ENCODE results near the gene TMEM39A. TPM values are rescaled to one million over a fixed set of nuclear protein-coding genes. Genes with fewer than 3 reads are reported as not detected.

TMEM39A gene
- total and polyA plus RNA-seq, 2 donors (not counting 3 experiments of a cell fraction or from before 2014, with no cell fraction given), result 44.6 to 56.0 TPM

DNA sequence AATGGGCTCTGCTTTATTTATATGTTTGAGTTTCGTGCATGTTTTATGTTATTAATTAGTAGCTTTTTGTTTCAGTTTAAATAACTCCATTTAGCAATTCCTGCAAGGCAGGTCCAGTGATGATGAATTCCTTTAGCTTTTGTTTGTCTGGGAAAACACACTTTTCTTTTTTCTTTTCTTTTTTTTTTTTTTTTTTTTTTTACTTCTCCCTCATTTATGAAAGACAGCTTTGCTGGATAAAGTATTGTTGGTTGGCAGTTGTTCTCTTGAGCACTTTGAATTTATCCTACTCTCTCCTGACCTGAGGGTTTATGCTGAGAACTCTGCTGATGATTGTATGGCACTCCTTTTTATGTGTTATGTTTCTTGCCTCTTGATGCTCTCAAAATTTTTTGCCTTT lies 35.7 kb downstream of the TMEM39A start:
- FAIRE-seq (no peak), DNase-seq (ENCODE audit: low read depth, low spot score) (no peak)
- peaks cover 6 to 8% of the 10 kb centered on the region in 2 experiments for H3K36me3 ChIP-seq (ENCODE audit: control insufficient read depth in 2 of 2, extremely low read depth in 1 of 2, insufficient read depth in 2 of 2, low read length in 2 of 2)
- no TSS peak for BruUV-seq (replicated peaks)
- intact Hi-C loops (cut with micrococcal nuclease), result loop anchor here (2.0 kb wide), 1 partner anchor 153 kb away; no protein-coding TSS in a partner anchor
- H3K4me2 ChIP-seq (ENCODE audit: insufficient read depth, low read length), result no peak overlapping the region
- no peaks in the 10 kb centered on the region for H3K9me1 ChIP-seq (replicated peaks; ENCODE audit: control insufficient read depth, extremely low read depth, insufficient read depth, low read length)
- TF ChIP-seq GATA2 (IDR thresholded peaks at IDR 0.05; ENCODE audit: insufficient read depth, insufficient read length, low read depth, low read length), result no peak
- TF ChIP-seq, protein P1, sequence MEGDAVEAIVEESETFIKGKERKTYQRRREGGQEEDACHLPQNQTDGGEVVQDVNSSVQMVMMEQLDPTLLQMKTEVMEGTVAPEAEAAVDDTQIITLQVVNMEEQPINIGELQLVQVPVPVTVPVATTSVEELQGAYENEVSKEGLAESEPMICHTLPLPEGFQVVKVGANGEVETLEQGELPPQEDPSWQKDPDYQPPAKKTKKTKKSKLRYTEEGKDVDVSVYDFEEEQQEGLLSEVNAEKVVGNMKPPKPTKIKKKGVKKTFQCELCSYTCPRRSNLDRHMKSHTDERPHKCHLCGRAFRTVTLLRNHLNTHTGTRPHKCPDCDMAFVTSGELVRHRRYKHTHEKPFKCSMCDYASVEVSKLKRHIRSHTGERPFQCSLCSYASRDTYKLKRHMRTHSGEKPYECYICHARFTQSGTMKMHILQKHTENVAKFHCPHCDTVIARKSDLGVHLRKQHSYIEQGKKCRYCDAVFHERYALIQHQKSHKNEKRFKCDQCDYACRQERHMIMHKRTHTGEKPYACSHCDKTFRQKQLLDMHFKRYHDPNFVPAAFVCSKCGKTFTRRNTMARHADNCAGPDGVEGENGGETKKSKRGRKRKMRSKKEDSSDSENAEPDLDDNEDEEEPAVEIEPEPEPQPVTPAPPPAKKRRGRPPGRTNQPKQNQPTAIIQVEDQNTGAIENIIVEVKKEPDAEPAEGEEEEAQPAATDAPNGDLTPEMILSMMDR (IDR thresholded peaks at IDR 0.05; ENCODE audit: extremely low read depth in 1 of 2, insufficient read depth in 1 of 2, low read depth in 1 of 2, low read length in 2 of 2), result no peak
- no peak for TF ChIP-seq MAX (IDR thresholded peaks at IDR 0.05; ENCODE audit: insufficient read depth, insufficient read length)
- TF ChIP-seq EZH2 (IDR thresholded peaks at IDR 0.05; ENCODE audit: borderline replicate concordance, low read depth, low read length, severe bottlenecking), result no peak
- no peak for TF ChIP-seq JUN (IDR thresholded peaks at IDR 0.05; ENCODE audit: borderline replicate concordance, insufficient read depth, insufficient read length, low read depth)
- no peak for TF ChIP-seq MYC (IDR thresholded peaks at IDR 0.05; ENCODE audit: low read depth, low read length)
- no peak for TF ChIP-seq FOS (IDR thresholded peaks at IDR 0.05; ENCODE audit: borderline replicate concordance, insufficient read depth, low read length)
- no peak for TF ChIP-seq POLR2A (IDR thresholded peaks at IDR 0.05; ENCODE audit: low read depth, low read length)
- no peak for TF ChIP-seq POLR2AphosphoS5 (IDR thresholded peaks at IDR 0.05; ENCODE audit: insufficient read depth, low read depth, low read length)
- H3K79me2 ChIP-seq (ENCODE audit: control insufficient read depth, insufficient read depth, low read length), result no peaks in the 10 kb centered on the region
- no peaks in the 10 kb centered on the region for H3K27me3 ChIP-seq (ENCODE audit: control insufficient read depth in 2 of 2, insufficient read depth in 2 of 2, low read length in 2 of 2)
- no peaks in the 10 kb centered on the region for H3K9me3 ChIP-seq (replicated peaks; ENCODE audit: control insufficient read depth, insufficient read depth, low read length)
- H4K20me1 ChIP-seq (replicated peaks; ENCODE audit: control insufficient read depth, extremely low read depth, insufficient read depth, low read length), result no peaks in the 10 kb centered on the region
- CTCF ChIA-PET, result interaction anchor here (0.6 to 1.1 kb wide), 2 partner anchors 106 to 760 kb away, joined by 3 read pairs; no protein-coding TSS in a partner anchor
- H3K9ac ChIP-seq (replicated peaks; ENCODE audit: extremely low read depth, insufficient read depth, low read length), result no peak overlapping the region
- peaks cover 5% of the 10 kb centered on the region for H3K4me1 ChIP-seq (ENCODE audit: control insufficient read depth, extremely low read depth, insufficient read depth, low read length)
- H3K4me3 ChIP-seq (replicated peaks in 1 of 3; ENCODE audit: insufficient read depth in 1 of 3, low read depth in 1 of 3, low read length in 3 of 3), result no peak overlapping the region
- H3K27ac ChIP-seq (ENCODE audit: insufficient read depth, low read depth, low read length), result no peak overlapping the region
- dilution Hi-C loops (cut with MboI; ENCODE audit: extremely low pct_ligation_motif_present, low sequenced_read_pairs), result no loop called here
- POLR2A ChIA-PET, result interaction anchor here (0.6 kb wide), 1 partner anchor 36 kb away, joined by 5 read pairs; the partner anchor contains the start of gene TMEM39A
- no peak overlapping the region for H2AFZ ChIP-seq (ENCODE audit: low read depth, low read length)

Measured in endothelial cell of umbilical vein (primary cell).